NCI-H2227 (cell line): ENCODE data around the gene CD46.

Experiments
- DNase-seq: peaks from one replicate; lab custom pipeline; 2025; ENCODE audit not compliant: unreplicated experiment; lab: John Stamatoyannopoulos, UW

Gene CD46

GRCh38 chr1:207844371-207844770, 92.5 kb downstream of the CD46 start:
- DNase-seq: no peak
